ENCODE results near the gene TUBA1C.

Gene TUBA1C

DNA sequence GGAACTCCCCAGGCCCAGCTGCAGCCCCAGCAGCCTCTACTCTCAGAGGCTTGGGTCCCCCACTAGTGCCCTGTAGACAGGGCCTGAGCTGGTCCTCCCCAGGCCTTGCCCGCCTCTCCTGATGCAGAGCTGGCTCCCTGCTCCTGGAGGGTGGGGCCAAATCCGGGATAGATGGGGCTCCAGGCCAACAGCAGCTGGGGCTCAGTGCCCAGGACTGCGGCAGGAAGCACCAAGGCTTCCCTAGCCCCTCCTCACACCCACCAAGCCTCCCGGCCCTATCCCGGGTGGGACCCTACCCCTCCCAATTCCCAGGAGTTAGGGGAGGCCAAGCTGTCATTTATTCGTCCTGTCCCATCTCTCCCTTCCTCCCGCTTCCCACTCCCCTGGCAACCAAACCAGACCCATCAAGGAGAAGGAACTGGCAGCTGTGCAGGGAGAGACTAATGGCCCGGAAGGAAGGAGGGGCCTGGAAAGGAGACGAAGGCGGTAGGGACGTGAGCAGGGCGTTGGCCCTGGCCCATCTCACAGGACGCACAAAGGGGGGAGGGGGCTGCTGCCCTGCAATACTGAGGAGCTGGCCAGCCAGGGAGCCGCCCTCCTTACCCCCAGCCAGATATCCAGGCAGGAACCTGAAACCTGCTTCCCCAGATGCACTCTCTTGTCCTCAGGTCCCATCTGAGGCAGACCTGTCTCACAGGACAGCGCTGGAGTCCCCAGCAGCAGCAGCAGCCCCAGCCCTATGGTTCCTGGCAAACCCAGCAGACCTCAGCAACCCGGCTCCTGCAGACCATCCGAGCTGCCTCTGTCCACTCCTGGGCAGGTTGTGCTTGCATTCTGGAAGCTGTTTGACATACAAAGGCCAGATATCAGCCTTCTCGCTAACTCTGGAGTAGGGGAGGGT lies 28.4 kb downstream of the TUBA1C start:
- TF ChIP-seq FOXM1 (IDR thresholded peaks at IDR 0.05; ENCODE audit: borderline replicate concordance, low read depth) (no peak), TEAD4 (IDR thresholded peaks at IDR 0.05) (no peak), CREB1 (IDR thresholded peaks at IDR 0.05; ENCODE audit: low read depth) (no peak), NFIC (IDR thresholded peaks at IDR 0.05) (no peak), YY1 (IDR thresholded peaks at IDR 0.05; ENCODE audit: low read depth) (no peak), TAF1 (IDR thresholded peaks at IDR 0.05; ENCODE audit: low read depth) (no peak), RAD21 (IDR thresholded peaks at IDR 0.05; ENCODE audit: low read depth) (no peak), ZBTB7A (IDR thresholded peaks at IDR 0.05; ENCODE audit: low read depth) (no peak), EP300 (IDR thresholded peaks at IDR 0.05; ENCODE audit: borderline replicate concordance) (no peak), CEBPB (IDR thresholded peaks at IDR 0.05) (no peak), TCF12 (IDR thresholded peaks at IDR 0.05; ENCODE audit: low read depth) (no peak), EGR1 (IDR thresholded peaks at IDR 0.05) (no peak)
- TF ChIP-seq, protein P1, sequence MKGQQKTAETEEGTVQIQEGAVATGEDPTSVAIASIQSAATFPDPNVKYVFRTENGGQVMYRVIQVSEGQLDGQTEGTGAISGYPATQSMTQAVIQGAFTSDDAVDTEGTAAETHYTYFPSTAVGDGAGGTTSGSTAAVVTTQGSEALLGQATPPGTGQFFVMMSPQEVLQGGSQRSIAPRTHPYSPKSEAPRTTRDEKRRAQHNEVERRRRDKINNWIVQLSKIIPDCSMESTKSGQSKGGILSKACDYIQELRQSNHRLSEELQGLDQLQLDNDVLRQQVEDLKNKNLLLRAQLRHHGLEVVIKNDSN (IDR thresholded peaks at IDR 0.05) = no peak
- TF ChIP-seq, protein P2, sequence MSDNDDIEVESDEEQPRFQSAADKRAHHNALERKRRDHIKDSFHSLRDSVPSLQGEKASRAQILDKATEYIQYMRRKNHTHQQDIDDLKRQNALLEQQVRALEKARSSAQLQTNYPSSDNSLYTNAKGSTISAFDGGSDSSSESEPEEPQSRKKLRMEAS (IDR thresholded peaks at IDR 0.05) = no peak
- TF ChIP-seq, protein P3, sequence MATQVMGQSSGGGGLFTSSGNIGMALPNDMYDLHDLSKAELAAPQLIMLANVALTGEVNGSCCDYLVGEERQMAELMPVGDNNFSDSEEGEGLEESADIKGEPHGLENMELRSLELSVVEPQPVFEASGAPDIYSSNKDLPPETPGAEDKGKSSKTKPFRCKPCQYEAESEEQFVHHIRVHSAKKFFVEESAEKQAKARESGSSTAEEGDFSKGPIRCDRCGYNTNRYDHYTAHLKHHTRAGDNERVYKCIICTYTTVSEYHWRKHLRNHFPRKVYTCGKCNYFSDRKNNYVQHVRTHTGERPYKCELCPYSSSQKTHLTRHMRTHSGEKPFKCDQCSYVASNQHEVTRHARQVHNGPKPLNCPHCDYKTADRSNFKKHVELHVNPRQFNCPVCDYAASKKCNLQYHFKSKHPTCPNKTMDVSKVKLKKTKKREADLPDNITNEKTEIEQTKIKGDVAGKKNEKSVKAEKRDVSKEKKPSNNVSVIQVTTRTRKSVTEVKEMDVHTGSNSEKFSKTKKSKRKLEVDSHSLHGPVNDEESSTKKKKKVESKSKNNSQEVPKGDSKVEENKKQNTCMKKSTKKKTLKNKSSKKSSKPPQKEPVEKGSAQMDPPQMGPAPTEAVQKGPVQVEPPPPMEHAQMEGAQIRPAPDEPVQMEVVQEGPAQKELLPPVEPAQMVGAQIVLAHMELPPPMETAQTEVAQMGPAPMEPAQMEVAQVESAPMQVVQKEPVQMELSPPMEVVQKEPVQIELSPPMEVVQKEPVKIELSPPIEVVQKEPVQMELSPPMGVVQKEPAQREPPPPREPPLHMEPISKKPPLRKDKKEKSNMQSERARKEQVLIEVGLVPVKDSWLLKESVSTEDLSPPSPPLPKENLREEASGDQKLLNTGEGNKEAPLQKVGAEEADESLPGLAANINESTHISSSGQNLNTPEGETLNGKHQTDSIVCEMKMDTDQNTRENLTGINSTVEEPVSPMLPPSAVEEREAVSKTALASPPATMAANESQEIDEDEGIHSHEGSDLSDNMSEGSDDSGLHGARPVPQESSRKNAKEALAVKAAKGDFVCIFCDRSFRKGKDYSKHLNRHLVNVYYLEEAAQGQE (IDR thresholded peaks at IDR 0.05; ENCODE audit: low read depth) = no peak

DNA sequence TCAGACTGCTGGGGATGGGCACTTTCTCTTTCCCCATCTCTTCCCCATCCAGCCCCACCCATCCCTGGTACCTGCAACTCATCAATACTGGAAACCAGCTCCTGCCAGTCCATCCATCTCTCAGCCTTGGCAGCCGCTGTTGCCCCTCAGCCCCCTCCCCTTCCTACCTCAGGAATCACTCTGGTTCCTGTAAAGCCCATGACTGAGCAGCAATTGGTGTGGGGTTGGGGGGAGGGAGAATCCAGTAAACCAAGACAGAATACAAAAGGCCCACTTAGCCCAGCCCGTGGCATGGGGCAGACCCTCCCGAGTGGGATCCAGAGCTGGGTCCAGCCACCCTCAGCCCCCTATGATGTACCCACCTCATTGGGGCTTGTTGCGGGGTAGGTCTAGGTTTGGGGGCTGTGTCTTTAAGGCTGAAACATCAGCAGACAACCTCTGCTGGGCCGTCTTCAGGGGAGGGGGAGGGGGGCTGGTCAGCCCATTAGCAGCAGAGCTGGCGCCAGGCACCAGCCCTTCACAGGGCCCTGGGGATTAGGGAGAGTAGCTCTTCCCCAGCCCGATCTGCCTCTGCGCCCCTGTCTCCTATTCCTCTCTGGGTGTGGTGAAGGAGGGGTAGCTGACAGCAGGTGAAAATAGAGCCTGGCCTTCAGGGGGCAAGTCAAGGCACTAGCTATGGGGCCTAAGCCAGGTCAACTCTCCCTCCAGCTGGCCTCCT lies 29.4 kb downstream of the TUBA1C start:
- TF ChIP-seq CREB1 (IDR thresholded peaks at IDR 0.05; ENCODE audit: low read depth) = no peak
- TF ChIP-seq TEAD4 (IDR thresholded peaks at IDR 0.05) = no peak
- no peak for TF ChIP-seq TCF12 (IDR thresholded peaks at IDR 0.05; ENCODE audit: low read depth)
- no peak for TF ChIP-seq FOXM1 (IDR thresholded peaks at IDR 0.05; ENCODE audit: borderline replicate concordance, low read depth)

DNA sequence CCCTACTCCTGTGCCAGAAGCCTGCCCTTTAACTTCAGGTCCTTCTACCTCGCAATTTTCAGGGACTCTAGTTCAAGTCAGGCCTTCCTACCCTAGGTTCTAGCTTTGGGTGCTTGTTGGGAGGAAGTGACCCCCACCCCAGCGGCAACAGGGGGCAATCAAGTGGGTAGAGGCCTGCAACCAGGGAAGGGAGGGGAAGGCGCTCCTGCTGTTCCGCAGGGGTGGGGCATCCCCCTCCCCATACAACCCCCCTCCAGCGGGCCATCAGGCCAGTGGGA lies 29.9 kb downstream of the TUBA1C start:
- TF ChIP-seq RAD21 (IDR thresholded peaks at IDR 0.05; ENCODE audit: low read depth) (no peak), EP300 (IDR thresholded peaks at IDR 0.05; ENCODE audit: borderline replicate concordance) (no peak), FOXM1 (IDR thresholded peaks at IDR 0.05; ENCODE audit: borderline replicate concordance, low read depth) (no peak), ZBTB7A (IDR thresholded peaks at IDR 0.05; ENCODE audit: low read depth) (no peak), EGR1 (IDR thresholded peaks at IDR 0.05) (no peak), CREB1 (IDR thresholded peaks at IDR 0.05; ENCODE audit: low read depth) (no peak), TCF12 (IDR thresholded peaks at IDR 0.05; ENCODE audit: low read depth) (no peak), TEAD4 (IDR thresholded peaks at IDR 0.05) (no peak), TAF1 (IDR thresholded peaks at IDR 0.05; ENCODE audit: low read depth) (no peak), CEBPB (IDR thresholded peaks at IDR 0.05) (no peak), NFIC (IDR thresholded peaks at IDR 0.05) (no peak), YY1 (IDR thresholded peaks at IDR 0.05; ENCODE audit: low read depth) (no peak)
- TF ChIP-seq, protein P2 (IDR thresholded peaks at IDR 0.05) = no peak
- TF ChIP-seq, protein P1 (IDR thresholded peaks at IDR 0.05) = no peak

DNA sequence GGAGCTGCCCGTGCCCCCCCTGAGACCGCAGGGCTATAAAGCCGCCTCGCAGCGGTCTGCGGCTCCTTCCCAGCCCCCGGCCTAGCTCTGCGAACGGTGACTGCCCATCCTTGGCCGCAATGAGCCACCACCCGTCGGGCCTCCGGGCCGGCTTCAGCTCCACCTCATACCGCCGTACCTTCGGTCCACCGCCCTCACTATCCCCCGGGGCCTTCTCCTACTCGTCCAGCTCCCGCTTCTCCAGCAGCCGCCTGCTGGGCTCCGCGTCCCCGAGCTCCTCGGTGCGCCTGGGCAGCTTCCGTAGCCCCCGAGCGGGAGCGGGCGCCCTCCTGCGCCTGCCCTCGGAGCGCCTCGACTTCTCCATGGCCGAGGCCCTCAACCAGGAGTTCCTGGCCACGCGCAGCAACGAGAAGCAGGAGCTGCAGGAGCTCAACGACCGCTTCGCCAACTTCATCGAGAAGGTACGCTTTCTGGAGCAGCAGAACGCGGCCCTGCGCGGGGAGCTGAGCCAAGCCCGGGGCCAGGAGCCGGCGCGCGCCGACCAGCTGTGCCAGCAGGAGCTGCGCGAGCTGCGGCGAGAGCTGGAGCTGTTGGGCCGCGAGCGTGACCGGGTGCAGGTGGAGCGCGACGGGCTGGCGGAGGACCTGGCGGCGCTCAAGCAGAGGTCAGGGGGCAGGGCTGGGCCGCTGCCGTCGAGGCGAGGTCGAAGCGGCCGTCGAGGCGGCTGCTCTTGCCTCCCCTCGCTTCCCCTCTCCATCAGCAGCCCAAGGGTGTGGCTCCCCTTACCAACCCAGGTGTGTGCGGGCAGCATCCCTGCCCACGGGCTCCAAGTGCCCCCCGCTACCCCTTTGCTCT lies 30.4 kb downstream of the TUBA1C start, which contains the start of gene PRPH:
TSS of gene PRPH (plus strand) at position 66 of the 855 bp plus-strand sequence. CDS start at position 120, 54 bp downstream.
- no peak for TF ChIP-seq CREB1 (IDR thresholded peaks at IDR 0.05; ENCODE audit: low read depth)
- TF ChIP-seq EGR1 (IDR thresholded peaks at IDR 0.05) = no peak
- no peak for TF ChIP-seq TEAD4 (IDR thresholded peaks at IDR 0.05)
- TF ChIP-seq EP300 (IDR thresholded peaks at IDR 0.05; ENCODE audit: borderline replicate concordance) = no peak
- TF ChIP-seq RAD21 (IDR thresholded peaks at IDR 0.05; ENCODE audit: low read depth) = no peak
- TF ChIP-seq ZBTB7A (IDR thresholded peaks at IDR 0.05; ENCODE audit: low read depth) = no peak
- TF ChIP-seq, protein P1 (IDR thresholded peaks at IDR 0.05) = no peak
- no peak for TF ChIP-seq NFIC (IDR thresholded peaks at IDR 0.05)
- TF ChIP-seq FOXM1 (IDR thresholded peaks at IDR 0.05; ENCODE audit: borderline replicate concordance, low read depth) = no peak
- no peak for TF ChIP-seq TCF12 (IDR thresholded peaks at IDR 0.05; ENCODE audit: low read depth)
- TF ChIP-seq YY1 (IDR thresholded peaks at IDR 0.05; ENCODE audit: low read depth) = no peak

DNA sequence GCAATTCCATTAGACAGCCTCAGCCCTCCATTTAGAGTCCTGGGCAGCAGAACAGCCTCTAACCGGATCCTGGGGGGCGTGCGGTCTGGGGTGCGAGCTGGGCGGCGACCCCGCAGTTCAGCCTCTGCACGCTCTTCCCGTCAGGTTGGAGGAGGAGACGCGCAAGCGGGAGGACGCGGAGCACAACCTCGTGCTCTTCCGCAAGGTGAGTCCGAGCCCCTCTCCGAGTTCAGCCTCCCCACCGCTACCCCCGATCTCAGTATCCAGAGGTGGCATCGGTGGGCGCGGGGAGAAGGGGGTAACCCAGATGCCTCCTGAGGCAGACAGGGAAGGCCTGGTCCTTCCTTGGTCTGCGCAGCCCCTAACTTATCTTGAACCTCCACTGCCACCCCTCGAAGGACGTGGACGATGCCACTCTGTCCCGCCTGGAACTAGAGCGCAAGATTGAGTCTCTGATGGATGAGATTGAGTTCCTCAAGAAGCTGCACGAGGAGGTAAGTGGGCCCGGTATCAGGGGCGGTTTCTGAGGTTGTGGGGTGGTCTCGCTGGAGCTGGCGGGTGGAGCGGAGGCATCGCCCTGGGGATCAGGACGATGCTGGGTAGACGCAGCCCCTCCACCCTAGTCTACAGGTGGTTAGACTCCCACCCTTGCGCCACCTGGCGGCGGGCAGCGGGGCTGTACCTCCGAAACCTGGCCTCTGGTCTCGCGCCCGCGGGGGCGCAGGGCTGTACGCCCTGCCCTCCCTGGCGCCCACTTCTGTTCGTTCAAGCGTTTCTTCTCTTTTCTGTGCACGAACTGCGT lies 31.4 kb downstream of the TUBA1C start:
- peak; percentile 98 for TF ChIP-seq ZBTB7A (IDR thresholded peaks at IDR 0.05; ENCODE audit: low read depth)
- peak; percentile 38; the same call in 1 of the 2 replicates for TF ChIP-seq YY1 (IDR thresholded peaks at IDR 0.05; ENCODE audit: low read depth)
- TF ChIP-seq RAD21 (IDR thresholded peaks at IDR 0.05; ENCODE audit: low read depth) = peak; percentile 37; the same call in 1 of the 2 replicates
- TF ChIP-seq, protein P1 (IDR thresholded peaks at IDR 0.05) = no peak
- no peak for TF ChIP-seq NFIC (IDR thresholded peaks at IDR 0.05)
